Activated CD4-positive, alpha-beta T cell treated with anti-CD3 and anti-CD28 coated beads, Interleukin-2, amount 50 U/mL, for 1 hour (primary cell): ENCODE measurements around the gene SCGB1D2.

Experiments used
- DNase-seq: peaks from one replicate; pipeline ENCODE4 v3.0.0-alpha.2; 2020

The SCGB1D2 gene

DNA sequence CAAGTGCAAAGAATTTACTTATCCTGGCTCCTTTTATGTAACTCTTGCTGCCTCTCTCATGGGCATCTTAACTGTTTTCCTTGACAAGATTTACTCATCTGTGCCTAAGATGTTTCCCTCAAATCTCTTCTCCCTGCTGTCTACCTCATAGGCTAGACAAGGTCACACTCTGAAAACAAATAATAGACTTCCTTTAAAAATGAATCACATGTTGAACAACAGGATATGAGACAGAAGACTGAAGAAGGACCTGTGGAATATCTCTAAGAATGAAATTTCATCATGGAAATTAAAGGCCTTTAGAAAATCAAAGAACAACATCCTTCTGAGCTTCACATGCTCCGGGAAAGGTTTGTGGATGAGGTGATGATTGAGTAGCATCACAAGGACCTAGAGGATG lies 22.0 kb downstream of the SCGB1D2 start:
- DNase-seq = no peak

DNA sequence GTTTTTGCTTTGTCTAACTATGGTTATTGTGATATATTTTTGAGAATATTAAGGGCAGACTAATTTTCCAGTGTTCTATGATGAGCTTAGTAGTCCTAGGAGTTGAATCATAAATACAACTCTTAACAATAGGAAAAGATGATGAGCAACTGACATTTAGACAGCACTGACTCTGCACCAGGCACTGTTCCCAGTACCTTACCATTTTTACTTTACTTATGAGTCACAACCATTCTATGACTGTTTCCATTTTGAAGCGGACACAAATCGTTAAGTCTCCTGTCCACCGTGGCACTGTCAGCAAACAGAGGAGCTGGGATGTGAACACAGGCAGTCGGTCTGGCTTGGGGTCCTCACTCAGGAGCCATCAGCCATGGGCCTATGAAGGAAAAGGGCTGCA lies 24.5 kb downstream of the SCGB1D2 start:
- no peak for DNase-seq

DNA sequence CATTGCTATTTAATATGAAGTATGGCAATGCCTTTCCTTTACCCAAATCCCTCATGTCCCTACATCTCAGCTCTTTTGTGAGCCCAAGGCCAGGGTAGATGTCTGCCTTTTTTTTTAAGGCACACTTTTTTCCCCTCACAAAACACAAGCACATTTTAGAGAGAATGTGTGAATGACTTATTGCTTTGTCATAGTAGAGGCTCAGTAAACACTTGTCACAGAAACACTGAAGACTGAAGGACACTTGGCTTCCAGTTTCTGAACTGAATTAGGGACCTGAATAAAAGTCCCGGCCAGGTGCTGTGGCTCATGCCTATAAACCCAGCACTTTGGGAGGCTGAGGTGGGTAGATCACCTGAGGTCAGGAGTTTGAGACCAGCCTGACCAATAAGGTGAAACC lies 25.0 kb downstream of the SCGB1D2 start:
- no peak for DNase-seq

DNA sequence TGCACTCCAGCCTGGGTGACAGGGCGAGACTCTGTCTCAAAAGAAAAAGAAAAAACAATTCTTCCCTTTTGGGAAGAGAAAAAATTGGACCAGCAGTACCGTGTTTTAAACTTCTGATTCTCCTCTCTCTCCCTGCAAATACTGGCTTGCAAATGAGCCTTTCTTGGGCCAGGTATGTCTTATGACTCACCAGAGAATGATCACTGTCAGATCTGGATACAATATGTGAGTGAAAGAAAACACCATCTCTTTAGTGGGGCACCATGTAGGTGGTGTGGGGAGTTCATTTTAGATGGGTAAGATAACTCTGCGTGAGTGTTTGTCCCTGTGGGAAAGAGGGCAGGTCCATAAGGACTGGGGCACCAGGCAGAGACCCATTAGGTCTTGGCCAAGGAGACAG lies 25.5 kb downstream of the SCGB1D2 start:
- no peak for DNase-seq

DNA sequence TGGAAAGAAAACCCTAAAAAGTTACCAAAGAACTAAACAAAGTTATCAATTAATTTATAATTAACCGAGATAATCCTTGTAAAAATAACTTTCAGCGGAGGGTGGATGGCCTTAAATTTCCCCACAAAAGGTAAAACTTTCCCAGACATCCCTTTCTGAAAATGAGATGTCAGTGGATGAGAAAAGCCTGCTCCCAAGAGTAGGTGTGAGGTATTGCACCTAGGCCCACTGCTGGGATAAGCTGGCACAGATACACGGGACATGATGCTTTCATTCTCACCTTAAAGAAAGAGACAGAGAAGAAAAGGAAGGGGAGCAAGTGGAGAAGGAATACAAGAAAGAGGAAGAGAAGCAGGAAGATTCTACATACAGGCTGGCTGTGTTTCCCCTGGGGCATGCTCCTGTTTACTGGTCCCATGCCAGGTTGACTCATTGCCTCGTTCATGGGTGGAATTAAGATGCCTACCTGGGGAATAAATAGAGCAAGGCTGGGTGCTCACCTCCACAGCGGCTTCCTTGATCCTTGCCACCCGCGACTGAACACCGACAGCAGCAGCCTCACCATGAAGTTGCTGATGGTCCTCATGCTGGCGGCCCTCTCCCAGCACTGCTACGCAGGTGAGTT lies 27.7 kb downstream of the SCGB1D2 start, which contains the start of gene SCGB2A2:
Gene SCGB2A2 (plus strand): TSS at position 505 of the 625 bp plus-strand sequence. CDS start 59 bp downstream, at position 564.
- no peak for DNase-seq

DNA sequence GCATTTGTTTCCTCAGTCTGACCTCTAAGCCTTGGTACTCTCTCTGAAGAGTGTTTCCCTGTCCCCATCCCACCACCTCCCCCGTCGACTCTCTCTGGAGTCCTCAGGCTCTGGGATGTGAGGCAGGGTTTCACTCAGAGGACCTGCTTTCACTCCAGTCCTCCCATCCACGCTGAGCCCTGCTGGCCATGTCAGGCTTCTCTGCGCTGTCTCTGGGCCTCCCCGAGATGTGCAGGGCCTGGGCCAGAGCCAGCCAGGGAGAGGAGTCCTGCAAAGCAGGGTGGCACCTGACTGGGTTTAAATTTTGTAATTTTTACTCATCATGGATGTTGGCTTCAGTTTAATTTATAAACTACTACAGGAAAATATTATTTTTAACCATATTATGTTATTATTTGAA lies 31.2 kb downstream of the SCGB1D2 start:
- no peak for DNase-seq

DNA sequence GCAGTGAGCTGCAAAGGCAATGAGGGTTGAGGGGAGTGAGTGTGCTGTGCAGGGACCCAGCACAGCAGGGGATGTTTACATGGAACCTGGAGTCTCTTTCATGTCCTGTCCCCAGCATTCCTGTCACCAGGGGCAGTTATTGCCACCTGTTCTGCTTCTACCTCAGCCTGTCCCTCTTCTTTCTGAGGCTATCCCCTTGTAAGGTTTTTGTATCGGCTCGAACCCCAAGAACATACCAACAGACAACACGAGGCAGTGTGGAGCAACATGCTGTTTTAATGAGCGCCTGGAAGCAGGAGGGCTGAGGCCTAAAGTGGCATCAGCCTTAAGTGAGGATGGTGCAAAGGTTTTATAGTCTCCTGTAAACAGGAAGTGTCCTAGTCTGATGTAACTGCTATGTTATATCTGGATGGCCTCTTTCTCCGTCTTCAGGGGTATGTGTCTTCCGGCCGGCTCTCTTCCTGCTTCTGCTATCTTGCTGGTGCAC lies 31.8 kb downstream of the SCGB1D2 start:
- no peak for DNase-seq

DNA sequence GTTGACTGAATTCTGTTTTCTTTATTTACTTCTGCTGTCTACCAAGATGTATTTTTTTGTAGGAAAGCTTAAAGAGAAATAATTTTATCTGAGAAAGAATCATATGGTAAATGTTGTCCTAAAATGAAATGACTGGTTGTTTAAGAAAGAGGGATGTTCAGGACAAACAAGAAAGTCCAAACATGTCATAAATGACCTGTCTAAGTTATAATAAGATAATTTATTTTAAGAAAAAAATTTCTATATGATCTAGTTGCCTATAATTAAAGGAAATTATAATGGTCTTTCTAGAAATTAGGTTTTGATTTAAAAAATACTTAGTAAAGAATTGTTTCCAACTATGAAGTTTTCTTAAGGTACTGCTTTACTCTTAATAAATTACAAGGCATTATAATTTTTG lies 38.4 kb downstream of the SCGB1D2 start:
- DNase-seq = no peak
